Ectodermal cell (in vitro differentiated cells): ENCODE results near the gene NR2F6.

Source experiments
- H3K27ac ChIP-seq: 2 replicates; pipeline ENCODE4 v1.7.0; 2013; ENCODE audit warnings: mild to moderate bottlenecking, low read depth, low read length; ENCODE audit not compliant: insufficient read depth, poor library complexity, severe bottlenecking
- H3K27me3 ChIP-seq: 2 replicates; pipeline ENCODE4 v1.7.0; 2013; ENCODE audit warnings: mild to moderate bottlenecking, low read length; ENCODE audit not compliant: insufficient read depth, control insufficient read depth, poor library complexity, severe bottlenecking
- H3K36me3 ChIP-seq: one replicate; pipeline ENCODE4 v1.7.0; 2013; ENCODE audit warnings: low read length; ENCODE audit not compliant: control insufficient read depth, insufficient read depth
- H3K4me1 ChIP-seq: one replicate; pipeline ENCODE4 v1.7.0; 2013; ENCODE audit warnings: low read length; ENCODE audit not compliant: control insufficient read depth, insufficient read depth
- H3K4me3 ChIP-seq: 2 replicates; pipeline ENCODE4 v1.7.0; 2013; ENCODE audit warnings: low read depth, low read length, control low read depth; ENCODE audit not compliant: insufficient read depth
- H3K9me3 ChIP-seq: 2 replicates; pipeline ENCODE4 v1.7.0; 2013; ENCODE audit warnings: mild to moderate bottlenecking, low read length, moderate library complexity; ENCODE audit not compliant: control insufficient read depth
- WGBS, 2 experiments: methylation state at CpG; one replicate each; pipeline ENCODE4 v1.1.7; 2013; ENCODE audit warnings: missing lambda C conversion rate in 2 of 2; 5-methylcytosine and 5-hydroxymethylcytosine counted together

Gene NR2F6

GRCh38 chr19:17210296-17210695 is 35.4 kb downstream of the NR2F6 start:
- Histone ChIP-seq H3K27ac (no peak overlapping the region), H3K36me3 (peaks cover 4% of the 10 kb centered on the region)

DNA sequence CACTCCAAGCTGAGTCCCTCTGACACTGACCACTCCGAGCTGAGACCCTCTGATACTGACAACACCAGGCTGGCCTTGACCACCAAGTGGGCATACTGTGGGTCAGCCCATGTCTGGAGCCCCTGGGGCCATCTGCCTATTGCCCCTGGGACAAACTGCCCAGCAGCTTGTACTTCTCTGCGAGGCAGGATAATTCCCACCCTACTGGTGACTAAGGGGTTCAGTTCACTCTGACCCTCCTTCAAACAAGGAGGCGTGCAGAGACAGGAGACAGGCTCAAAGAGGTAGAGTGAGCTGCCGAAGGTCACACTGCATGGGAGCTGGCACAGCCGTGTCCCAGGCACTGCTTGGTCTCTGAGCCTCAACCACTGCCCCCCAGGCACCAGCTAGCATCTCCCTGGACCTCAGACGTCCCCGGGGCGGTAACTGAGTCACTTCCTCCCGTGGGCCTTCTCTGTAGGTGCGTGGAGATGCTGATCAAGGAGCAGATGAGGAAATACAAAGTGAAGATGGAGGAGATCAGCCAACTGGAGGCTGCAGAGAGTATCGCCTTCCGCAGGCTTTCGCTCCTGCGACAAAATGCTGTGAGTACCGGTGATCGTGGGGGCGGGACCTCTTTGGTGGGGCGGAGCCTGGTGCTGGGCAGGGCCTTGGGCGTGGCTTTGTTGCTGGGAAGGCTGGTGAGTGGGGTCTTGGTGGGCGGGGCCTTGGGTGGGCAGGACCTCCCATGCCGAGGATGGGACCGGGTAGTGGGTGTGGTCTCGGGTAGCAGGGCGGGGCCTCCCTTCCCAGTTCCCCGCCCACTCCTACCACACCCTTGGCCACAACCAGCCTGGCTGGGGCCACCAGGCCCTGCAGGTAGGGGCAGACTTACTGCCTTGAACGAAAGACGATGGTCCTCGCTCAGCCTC is 36.3 kb downstream of the NR2F6 start:
- 54 to 58% methylated on average over 28 of the region's 28 CpGs for WGBS, 2 experiments
- Histone ChIP-seq H3K27ac (no peak overlapping the region), H3K36me3 (peaks cover 4% of the 10 kb centered on the region), H3K27me3 (no peaks in the 10 kb centered on the region), H3K9me3 (no peaks in the 10 kb centered on the region), H3K4me1 (no peaks in the 10 kb centered on the region), H3K4me3 (no peak overlapping the region)

More at GRCh38 chr19:17210296-17210695, 35.4 kb downstream of the NR2F6 start:
- Histone ChIP-seq H3K4me1 (no peaks in the 10 kb centered on the region), H3K27me3 (no peaks in the 10 kb centered on the region), H3K9me3 (no peaks in the 10 kb centered on the region), H3K4me3 (no peak overlapping the region)
- 95% methylated on average over 14 of the region's 14 CpGs for WGBS, 2 experiments

DNA sequence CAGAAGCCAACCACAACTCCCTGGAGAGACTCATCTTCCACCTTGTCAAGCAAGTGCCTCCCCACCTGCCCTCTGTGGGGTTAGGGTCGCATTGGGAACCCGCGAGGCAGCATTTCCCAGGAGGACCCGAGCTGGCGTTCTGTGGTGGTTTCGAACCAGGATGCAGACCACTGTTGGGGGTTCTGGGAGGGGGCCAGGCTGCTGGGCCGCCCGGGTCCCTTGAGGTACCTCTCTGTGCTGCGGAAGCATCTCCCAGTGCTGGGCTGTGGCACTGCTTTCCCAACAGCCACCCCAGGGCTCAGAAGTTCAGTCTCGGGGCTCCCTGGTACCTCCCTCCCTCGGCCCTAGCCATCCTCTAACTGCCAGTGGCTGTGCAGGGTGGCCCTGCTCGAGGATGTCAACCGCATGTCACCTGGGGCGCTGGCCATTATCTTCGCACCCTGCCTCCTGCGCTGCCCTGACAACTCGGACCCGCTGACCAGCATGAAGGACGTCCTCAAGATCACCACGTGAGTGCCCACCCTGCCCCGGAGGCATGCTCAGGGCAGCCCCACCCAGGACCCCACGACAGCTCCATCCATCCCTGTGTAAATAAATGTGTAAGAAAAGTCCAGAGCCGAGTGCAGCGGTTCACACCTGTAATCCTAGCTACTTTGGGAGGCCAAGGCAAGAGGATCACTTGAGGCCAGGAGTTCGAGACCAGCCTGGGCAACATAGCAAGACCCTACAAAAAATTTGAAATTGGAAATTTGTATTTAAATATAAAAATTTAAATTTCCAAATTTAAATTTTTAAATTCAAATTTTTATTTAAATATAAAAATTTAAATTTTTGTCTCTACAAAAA is 38.8 kb downstream of the NR2F6 start:
- H3K4me3 ChIP-seq: no peak overlapping the region
- no peak overlapping the region for H3K27ac ChIP-seq
- H3K4me1 ChIP-seq: no peaks in the 10 kb centered on the region
- peaks cover 9% of the 10 kb centered on the region for H3K36me3 ChIP-seq
- no peaks in the 10 kb centered on the region for H3K27me3 ChIP-seq
- 95 to 96% methylated on average over 24 to 25 of the region's 25 CpGs for WGBS, 2 experiments
- H3K9me3 ChIP-seq: no peaks in the 10 kb centered on the region

DNA sequence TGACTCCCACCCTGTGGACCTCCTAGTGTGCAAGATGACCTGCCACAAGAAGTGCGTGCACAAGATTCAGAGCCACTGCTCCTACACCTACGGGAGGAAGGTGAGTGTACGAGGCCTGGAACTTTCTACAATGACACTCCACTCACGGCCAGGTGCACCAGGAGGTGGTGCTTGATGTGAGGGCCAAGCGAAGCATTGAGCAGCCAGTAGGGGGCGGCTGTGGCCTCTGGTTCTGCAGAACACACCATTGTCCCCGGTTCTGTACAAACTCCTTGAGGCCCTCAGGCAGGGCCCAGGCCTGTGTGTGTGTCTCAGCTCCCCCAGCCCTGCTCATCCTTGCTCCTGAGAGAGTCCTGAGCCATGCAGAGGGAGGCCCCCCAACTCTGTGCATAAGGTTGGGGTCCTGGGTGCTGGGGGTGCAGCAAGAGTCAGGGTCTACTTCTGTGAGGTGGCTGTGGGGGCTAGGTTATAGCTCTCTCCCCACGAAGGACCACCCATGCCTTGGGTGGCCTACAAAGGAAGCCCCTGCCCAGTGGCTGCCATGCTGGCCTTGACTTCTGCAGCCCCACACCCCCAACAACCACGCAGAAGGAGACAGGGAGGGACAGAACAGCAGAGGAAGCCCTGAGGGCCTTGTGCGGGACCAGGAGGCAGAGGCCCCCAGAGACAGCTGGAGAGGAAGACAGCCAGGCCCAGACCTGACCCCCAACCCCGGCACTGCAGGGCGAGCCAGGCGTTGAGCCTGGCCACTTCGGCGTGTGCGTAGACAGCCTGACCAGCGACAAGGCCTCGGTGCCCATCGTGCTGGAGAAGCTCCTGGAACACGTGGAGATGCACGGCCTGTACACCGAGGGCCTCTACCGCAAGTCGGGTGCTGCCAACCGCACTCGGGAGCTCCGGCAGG is 40.2 kb downstream of the NR2F6 start:
- Histone ChIP-seq H3K4me1 (no peaks in the 10 kb centered on the region), H3K27ac (no peak overlapping the region), H3K4me3 (no peak overlapping the region), H3K36me3 (peaks cover 11% of the 10 kb centered on the region), H3K9me3 (no peaks in the 10 kb centered on the region), H3K27me3 (no peaks in the 10 kb centered on the region)
- WGBS, 2 experiments: 88 to 89% methylated on average over 27 of the region's 27 CpGs

DNA sequence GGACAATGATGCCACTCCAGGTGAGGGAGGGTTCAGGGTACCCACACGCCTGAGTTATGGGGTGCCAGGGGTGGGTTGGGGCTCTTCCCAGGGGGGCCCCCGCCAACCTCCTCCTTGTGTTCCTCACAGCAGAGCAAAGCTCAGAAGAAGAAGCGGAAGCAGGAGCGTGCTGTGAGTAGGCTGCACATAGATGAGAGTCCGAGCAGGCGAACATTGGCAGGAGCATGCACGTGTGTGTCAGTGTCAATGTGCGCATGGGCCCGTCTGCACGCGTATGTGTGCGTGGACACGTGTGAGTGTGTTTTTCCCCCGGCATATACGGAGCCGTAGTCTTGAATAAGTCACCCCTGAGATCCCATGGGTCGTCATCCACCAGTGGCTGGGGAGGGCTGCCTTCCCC is 43.0 kb downstream of the NR2F6 start:
- Histone ChIP-seq H3K27me3 (no peaks in the 10 kb centered on the region), H3K27ac (no peak overlapping the region), H3K36me3 (peaks cover 19% of the 10 kb centered on the region), H3K4me3 (no peak overlapping the region), H3K4me1 (no peaks in the 10 kb centered on the region), H3K9me3 (no peaks in the 10 kb centered on the region)
- 96% methylated on average over 17 of the region's 17 CpGs for WGBS, 2 experiments

- Histone ChIP-seq H3K36me3 (peaks cover 19% of the 10 kb centered on the region), H3K9me3 (no peaks in the 10 kb centered on the region), H3K4me3 (no peak overlapping the region), H3K27ac (no peak overlapping the region), H3K4me1 (no peaks in the 10 kb centered on the region), H3K27me3 (no peaks in the 10 kb centered on the region)
- WGBS, 2 experiments: 93 to 96% methylated on average over 9 of the region's 9 CpGs
Observed at GRCh38 chr19:17202249-17202648, 43.5 kb downstream of the NR2F6 start.

DNA sequence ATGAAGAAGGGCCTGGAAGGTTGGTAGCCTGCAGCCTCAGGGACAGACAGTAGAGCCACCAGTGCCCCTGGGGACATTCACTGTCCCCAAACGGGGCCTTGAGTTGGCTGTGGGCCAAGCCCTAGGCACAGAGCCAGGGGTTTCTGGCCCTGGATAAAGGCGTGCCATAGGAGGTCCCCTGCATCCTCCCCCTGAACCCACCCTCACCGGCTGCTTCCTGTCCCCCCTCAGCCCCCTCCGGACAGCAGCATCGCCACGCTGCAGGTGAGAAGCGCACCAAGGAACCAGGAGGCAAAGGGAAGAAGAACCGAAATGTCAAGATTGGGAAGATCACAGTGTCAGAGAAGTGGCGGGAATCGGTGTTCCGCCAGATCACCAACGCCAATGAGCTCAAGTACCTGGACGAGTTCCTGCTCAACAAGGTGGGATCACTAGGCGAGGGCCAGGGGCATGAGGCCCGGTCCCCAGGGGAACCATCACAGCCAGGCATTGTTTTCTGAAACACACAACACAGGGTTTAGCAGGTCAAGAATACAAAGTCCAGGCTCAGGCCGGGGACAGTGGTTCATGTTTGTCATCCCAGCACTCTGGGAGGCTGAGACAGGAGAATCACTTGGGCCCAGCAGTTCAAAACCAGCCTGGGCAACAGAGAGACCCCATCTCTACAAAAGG is 45.2 kb downstream of the NR2F6 start:
- Histone ChIP-seq H3K4me1 (no peaks in the 10 kb centered on the region), H3K27me3 (no peaks in the 10 kb centered on the region), H3K4me3 (no peak overlapping the region), H3K36me3 (peaks cover 14% of the 10 kb centered on the region), H3K9me3 (no peaks in the 10 kb centered on the region), H3K27ac (no peak overlapping the region)
- WGBS, 2 experiments: 94 to 95% methylated on average over 16 of the region's 16 CpGs

DNA sequence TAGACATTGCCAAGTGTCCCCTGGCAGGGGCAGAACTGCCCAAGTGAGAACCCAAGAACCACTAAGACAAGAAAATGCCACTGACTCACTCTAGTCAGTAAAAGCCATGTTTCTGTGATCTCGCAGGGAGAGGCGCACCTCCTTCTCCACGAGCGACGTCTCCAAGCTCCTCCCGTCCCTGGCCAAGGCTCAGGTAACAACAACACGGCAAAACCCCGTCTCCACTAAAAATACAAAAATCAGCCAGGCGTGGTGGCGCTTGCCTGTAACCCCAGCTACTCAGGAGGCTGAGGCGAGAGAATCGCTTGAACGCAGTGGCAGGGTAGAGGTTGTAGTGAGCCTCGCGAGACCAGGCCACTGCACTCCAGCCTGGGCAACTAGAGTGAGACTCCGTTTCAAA is 48.1 kb downstream of the NR2F6 start:
- WGBS, 2 experiments: 91 to 95% methylated on average over 16 of the region's 16 CpGs

DNA sequence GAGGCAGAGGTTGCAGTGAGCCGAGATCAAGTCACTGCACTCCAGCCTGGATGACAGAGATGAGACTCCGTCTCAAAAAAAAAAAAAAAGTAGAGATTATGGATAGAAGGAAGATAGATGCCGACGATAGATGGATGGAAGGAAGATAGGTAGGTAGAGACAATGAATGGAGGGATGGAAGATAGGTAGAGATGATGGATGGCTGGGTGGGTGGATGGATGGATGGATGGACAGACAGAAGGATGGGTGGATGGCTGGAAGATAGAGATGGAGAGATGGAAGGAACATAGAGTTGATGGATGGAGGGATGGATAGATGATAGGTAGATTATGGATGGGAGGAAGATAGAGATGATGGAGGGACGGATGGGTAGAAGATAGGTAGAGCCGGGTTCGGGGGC is 49.1 kb downstream of the NR2F6 start:
- Histone ChIP-seq H3K4me3 (no peak overlapping the region), H3K36me3 (peaks cover 13% of the 10 kb centered on the region)
- WGBS, 2 experiments: 95 to 96% methylated on average over 7 of the region's 7 CpGs

More for the DNA sequence above, 48.1 kb downstream of the NR2F6 start:
- Histone ChIP-seq H3K9me3 (no peaks in the 10 kb centered on the region), H3K27ac (no peak overlapping the region), H3K4me1 (no peaks in the 10 kb centered on the region), H3K4me3 (no peak overlapping the region), H3K36me3 (peaks cover 17% of the 10 kb centered on the region), H3K27me3 (no peaks in the 10 kb centered on the region)

More for the DNA sequence above, 49.1 kb downstream of the NR2F6 start:
- H3K9me3 ChIP-seq: no peaks in the 10 kb centered on the region
- no peak overlapping the region for H3K27ac ChIP-seq
- H3K27me3 ChIP-seq: no peaks in the 10 kb centered on the region
- no peaks in the 10 kb centered on the region for H3K4me1 ChIP-seq
